Activated naive CD4-positive, alpha-beta T cell treated with anti-CD3 and anti-CD28 coated beads for 36 hours (primary cell): ENCODE data around the gene GCNT1. TPM values are rescaled to one million over a fixed set of nuclear protein-coding genes. Genes with fewer than 3 reads are reported as not detected.
"Not testable (repeated sequence)": the region's sequence is repeated elsewhere in the genome, so short reads cannot be mapped to it uniquely, and the experiment has no call there.

ENCODE experiments used
- CTCF ChIA-PET: fragments of 350-600 bp; sonication (Branson Sonifier 250); formaldehyde crosslinking; loops from one replicate; lab custom pipeline; 2021; ENCODE audit warnings: antibody characterized with exemption; lab: Charles Lee
- DNase-seq: peaks from one replicate; pipeline ENCODE4 v3.0.0-alpha.2; 2020
- H3K27ac Mint-ChIP-seq: one replicate; pipeline ENCODE4 v1.8.0; 2021; ENCODE audit warnings: mild to moderate bottlenecking, mixed read lengths
- H3K27me3 Mint-ChIP-seq: one replicate; pipeline ENCODE4 v1.8.0; 2021; ENCODE audit warnings: low read depth, mixed read lengths
- H3K36me3 Mint-ChIP-seq: one replicate; pipeline ENCODE4 v1.8.0; 2021; ENCODE audit warnings: low read depth, mixed read lengths
- H3K4me1 Mint-ChIP-seq: one replicate; pipeline ENCODE4 v1.8.0; 2021; ENCODE audit warnings: low read depth, mixed read lengths
- H3K4me3 Mint-ChIP-seq: one replicate; pipeline ENCODE4 v1.8.0; 2021; ENCODE audit warnings: mild to moderate bottlenecking, moderate library complexity, mixed read lengths
- H3K9me3 Mint-ChIP-seq: one replicate; pipeline ENCODE4 v1.8.0; 2021; ENCODE audit warnings: mixed read lengths
- intact Hi-C: fragments of 100-400 bp; cut with micrococcal nuclease; formaldehyde crosslinking; loops from one replicate; pipeline ENCODE4 v1.15.1; 2023
- total RNA-seq, 2 experiments: library from RNA; stranded (reverse); gene quantifications; one replicate each; pipeline ENCODE4 v1.2.3, GENCODE V29; 2021

Gene GCNT1
- total RNA-seq, 2 experiments from 2014 or later, result 0.48 to 0.54 TPM

GRCh38 chr9:76466299-76466605 is 7.3 kb downstream of the GCNT1 start:
- H3K9me3 Mint-ChIP-seq, result no peaks in the 10 kb centered on the region
- no peak overlapping the region for H3K27ac Mint-ChIP-seq
- CTCF ChIA-PET, result no interaction called here
- DNase-seq, result no peak
- no peaks in the 10 kb centered on the region for H3K4me1 Mint-ChIP-seq
- no peak overlapping the region for H3K4me3 Mint-ChIP-seq
- H3K36me3 Mint-ChIP-seq, result peaks cover 2% of the 10 kb centered on the region
- intact Hi-C loops, result no loop called here
- H3K27me3 Mint-ChIP-seq, result peaks cover 2% of the 10 kb centered on the region

- H3K27me3 Mint-ChIP-seq, result peaks cover 2% of the 10 kb centered on the region
- no peak overlapping the region for H3K27ac Mint-ChIP-seq
- H3K36me3 Mint-ChIP-seq, result peaks cover 6% of the 10 kb centered on the region
- intact Hi-C loops, result no loop called here
- H3K4me3 Mint-ChIP-seq, result no peak overlapping the region
- H3K9me3 Mint-ChIP-seq, result peaks cover 15% of the 10 kb centered on the region
- no peaks in the 10 kb centered on the region for H3K4me1 Mint-ChIP-seq
- no peak for DNase-seq
- CTCF ChIA-PET, result no interaction called here
Observed at GRCh38 chr9:76474419-76474818, 15.4 kb downstream of the GCNT1 start.

DNA sequence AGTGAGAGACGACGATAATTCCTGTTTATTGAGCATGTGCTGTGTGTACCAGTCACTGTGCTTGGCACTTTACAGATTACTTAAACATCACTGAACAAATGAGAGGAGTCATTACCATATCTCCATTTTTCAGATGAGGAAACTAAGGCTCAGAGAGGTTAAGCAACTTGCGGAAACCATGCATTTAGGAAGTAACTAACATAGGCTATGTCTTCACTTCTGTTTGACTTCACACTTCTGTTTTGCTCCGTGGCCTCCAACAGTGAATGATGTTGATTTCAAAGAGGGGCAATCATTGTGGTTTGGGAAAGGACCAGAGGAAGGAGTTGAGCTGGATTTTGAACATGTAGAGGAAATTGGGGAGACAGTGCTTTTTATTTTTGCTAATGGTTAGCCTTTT is 16.7 kb downstream of the GCNT1 start:
- Mint-ChIP-seq H3K27ac (no peak overlapping the region), H3K9me3 (peaks cover 18% of the 10 kb centered on the region), H3K36me3 (peaks cover 6% of the 10 kb centered on the region), H3K27me3 (no peaks in the 10 kb centered on the region), H3K4me1 (no peaks in the 10 kb centered on the region), H3K4me3 (no peak overlapping the region)
- no peak for DNase-seq
- CTCF ChIA-PET, result no interaction called here
- intact Hi-C loops, result no loop called here

DNA sequence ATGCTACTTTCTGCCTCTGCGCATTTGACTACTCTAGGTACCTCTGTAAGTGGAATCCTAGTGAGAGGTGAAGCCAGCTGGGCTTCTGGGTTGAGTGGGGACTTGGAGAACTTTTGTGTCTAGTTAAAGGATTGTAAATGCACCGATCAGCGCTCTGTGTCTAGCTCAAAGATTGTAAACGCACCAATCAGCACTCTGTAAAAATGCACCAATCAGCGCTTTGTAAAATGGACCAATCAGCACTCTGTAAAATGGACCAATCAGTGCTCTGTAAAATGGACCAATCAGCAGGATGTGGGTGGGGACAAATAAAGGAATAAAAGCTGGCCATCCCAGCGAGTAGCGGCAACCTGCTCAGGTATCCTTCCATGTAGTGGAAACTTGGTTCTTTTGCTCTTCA is 18.8 kb downstream of the GCNT1 start:
- CTCF ChIA-PET, H3K27me3 Mint-ChIP-seq, H3K27ac Mint-ChIP-seq, DNase-seq, intact Hi-C loops, H3K4me1 Mint-ChIP-seq, H3K36me3 Mint-ChIP-seq, H3K4me3 Mint-ChIP-seq: not testable (repeated sequence)
- H3K9me3 Mint-ChIP-seq, result peaks cover 18% of the 10 kb centered on the region

GRCh38 chr9:76478226-76478625 is 19.2 kb downstream of the GCNT1 start:
- no peak overlapping the region for H3K27ac Mint-ChIP-seq
- H3K4me1 Mint-ChIP-seq, result no peaks in the 10 kb centered on the region
- peaks cover 18% of the 10 kb centered on the region for H3K9me3 Mint-ChIP-seq
- CTCF ChIA-PET, result no interaction called here
- intact Hi-C loops, result no loop called here
- H3K27me3 Mint-ChIP-seq, result no peaks in the 10 kb centered on the region
- H3K36me3 Mint-ChIP-seq, result peaks cover 6% of the 10 kb centered on the region
- no peak overlapping the region for H3K4me3 Mint-ChIP-seq
- DNase-seq, result no peak

DNA sequence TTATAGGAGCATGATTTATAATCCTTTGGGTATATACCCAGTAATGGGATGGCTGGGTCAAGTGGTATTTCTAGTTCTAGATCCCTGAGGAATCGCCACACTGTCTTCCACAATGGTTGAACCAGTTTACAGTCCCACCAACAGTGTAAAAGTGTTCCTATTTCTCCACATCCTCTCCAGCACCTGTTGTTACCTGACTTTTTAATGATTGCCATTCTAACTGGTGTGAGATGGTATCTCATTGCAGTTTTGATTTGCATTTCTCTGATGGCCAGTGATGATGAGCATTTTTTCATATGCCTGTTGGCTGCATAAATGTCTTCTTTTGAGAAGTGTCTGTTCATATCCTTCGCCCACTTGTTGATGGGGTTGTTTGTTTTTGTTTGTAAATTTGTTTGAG is 20.4 kb downstream of the GCNT1 start:
- intact Hi-C loops, CTCF ChIA-PET, H3K36me3 Mint-ChIP-seq, H3K4me1 Mint-ChIP-seq, DNase-seq, H3K27ac Mint-ChIP-seq, H3K27me3 Mint-ChIP-seq, H3K4me3 Mint-ChIP-seq: not testable (repeated sequence)
- H3K9me3 Mint-ChIP-seq, result peaks cover 18% of the 10 kb centered on the region

DNA sequence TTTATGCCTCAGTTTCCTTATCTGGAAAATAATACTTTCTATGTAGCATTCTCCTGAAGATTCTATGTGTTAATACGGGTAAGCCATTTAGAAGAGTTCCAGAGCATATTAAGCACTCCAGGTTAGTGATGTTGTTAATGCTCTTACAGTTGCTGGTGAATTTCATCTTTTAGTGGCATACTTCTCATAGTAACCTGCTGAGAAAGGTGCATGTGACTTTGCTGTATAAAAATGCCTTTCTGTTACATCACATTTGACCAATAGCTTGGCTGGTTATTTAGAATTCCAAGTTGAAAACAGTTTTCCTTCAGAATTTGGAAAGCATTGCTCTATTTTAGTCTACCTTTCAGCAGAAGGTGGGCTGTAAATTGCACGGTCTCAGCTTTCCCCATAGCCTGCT is 27.2 kb downstream of the GCNT1 start:
- no peaks in the 10 kb centered on the region for H3K4me1 Mint-ChIP-seq
- DNase-seq, result no peak
- CTCF ChIA-PET, result no interaction called here

GRCh38 chr9:76490249-76490990 is 31.4 kb downstream of the GCNT1 start:
- peaks cover 5% of the 10 kb centered on the region for H3K9me3 Mint-ChIP-seq
- no peaks in the 10 kb centered on the region for H3K27me3 Mint-ChIP-seq
- CTCF ChIA-PET, result no interaction called here
- no peak for DNase-seq
- no peaks in the 10 kb centered on the region for H3K4me1 Mint-ChIP-seq
- intact Hi-C loops, result loop anchor here (10.0 kb wide), 1 partner anchor 246 kb away; no protein-coding TSS in a partner anchor
- peaks cover 2% of the 10 kb centered on the region for H3K36me3 Mint-ChIP-seq
- H3K4me3 Mint-ChIP-seq, result no peak overlapping the region
- H3K27ac Mint-ChIP-seq, result no peak overlapping the region

More for the DNA sequence above, 27.2 kb downstream of the GCNT1 start:
- H3K27ac Mint-ChIP-seq, result no peak overlapping the region
- intact Hi-C loops, result no loop called here
- H3K27me3 Mint-ChIP-seq, result no peaks in the 10 kb centered on the region
- H3K4me3 Mint-ChIP-seq, result no peak overlapping the region
- H3K9me3 Mint-ChIP-seq, result peaks cover 2% of the 10 kb centered on the region
- H3K36me3 Mint-ChIP-seq, result peaks cover 2% of the 10 kb centered on the region

DNA sequence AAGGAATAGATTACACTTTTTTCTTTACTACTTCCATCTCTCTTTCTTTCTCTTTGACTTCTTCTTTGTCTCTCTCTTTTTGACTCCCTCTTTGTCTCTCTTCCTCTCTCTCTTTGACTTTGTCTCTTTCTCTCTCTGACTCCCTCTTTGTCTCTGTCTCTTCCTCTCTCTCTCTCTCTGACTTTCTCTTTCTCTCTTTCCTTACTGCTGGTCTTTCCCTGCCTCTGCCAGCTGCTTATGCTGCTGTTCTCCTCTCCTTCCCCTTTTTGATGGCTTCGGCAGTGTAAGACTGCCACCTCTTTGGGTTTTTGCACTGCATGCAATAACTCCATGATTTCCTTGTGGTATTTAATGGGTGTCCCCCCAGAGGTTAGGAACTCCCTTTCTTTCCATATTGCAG is 32.1 kb downstream of the GCNT1 start:
- H3K9me3 Mint-ChIP-seq, CTCF ChIA-PET, H3K27me3 Mint-ChIP-seq, H3K27ac Mint-ChIP-seq, H3K4me1 Mint-ChIP-seq, DNase-seq, H3K4me3 Mint-ChIP-seq, H3K36me3 Mint-ChIP-seq: not testable (repeated sequence)
- intact Hi-C loops, result loop anchor here (10.0 kb wide), 1 partner anchor 246 kb away; no protein-coding TSS in a partner anchor

GRCh38 chr9:76493496-76493895 is 34.5 kb downstream of the GCNT1 start:
- H3K9me3 Mint-ChIP-seq, H3K27me3 Mint-ChIP-seq, CTCF ChIA-PET: not testable (repeated sequence)

DNA sequence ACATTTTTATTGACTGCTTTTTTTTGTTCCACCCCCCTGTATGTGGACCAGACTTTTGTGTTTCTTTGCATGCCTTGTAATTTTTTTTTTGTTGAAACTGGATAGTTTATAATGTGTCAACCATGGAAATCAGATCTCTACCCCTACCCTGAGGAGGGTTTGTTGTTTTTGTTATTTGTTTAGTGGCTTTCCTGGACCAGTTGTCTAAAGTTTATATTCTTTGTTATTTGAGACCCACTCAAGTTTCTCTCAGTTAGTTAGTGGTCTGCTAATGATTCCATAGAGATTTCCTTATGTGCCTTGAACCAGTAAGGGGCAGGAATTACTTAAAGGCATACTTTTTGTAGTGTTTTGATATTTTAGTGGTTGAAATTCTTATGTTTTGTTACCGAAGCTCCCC is 41.1 kb downstream of the GCNT1 start:
- CTCF ChIA-PET, result interaction anchor here (0.6 kb wide), 1 partner anchor 52 kb away, joined by 3 read pairs; no protein-coding TSS in a partner anchor
- H3K4me1 Mint-ChIP-seq, result no peaks in the 10 kb centered on the region
- DNase-seq, result no peak
- H3K4me3 Mint-ChIP-seq, result no peak overlapping the region
- peaks cover 11% of the 10 kb centered on the region for H3K36me3 Mint-ChIP-seq
- intact Hi-C loops, result no loop called here
- H3K27ac Mint-ChIP-seq, result no peak overlapping the region
- H3K9me3 Mint-ChIP-seq, result peaks cover 3% of the 10 kb centered on the region
- H3K27me3 Mint-ChIP-seq, result no peaks in the 10 kb centered on the region

More at GRCh38 chr9:76493496-76493895, 34.5 kb downstream of the GCNT1 start:
- not testable (repeated sequence) for H3K4me1 Mint-ChIP-seq, H3K36me3 Mint-ChIP-seq, H3K4me3 Mint-ChIP-seq, H3K27ac Mint-ChIP-seq, DNase-seq
- intact Hi-C loops, result loop anchor here (10.0 kb wide), 1 partner anchor 249 kb away; no protein-coding TSS in a partner anchor

GRCh38 chr9:76502746-76503145 is 43.8 kb downstream of the GCNT1 start:
- H3K4me1 Mint-ChIP-seq, result no peaks in the 10 kb centered on the region
- H3K27me3 Mint-ChIP-seq, result no peaks in the 10 kb centered on the region
- no peak overlapping the region for H3K4me3 Mint-ChIP-seq
- H3K9me3 Mint-ChIP-seq, result no peaks in the 10 kb centered on the region
- CTCF ChIA-PET, result interaction anchor here (0.6 kb wide), 1 partner anchor 82 kb away, joined by 6 read pairs; no protein-coding TSS in a partner anchor
- H3K36me3 Mint-ChIP-seq, result peaks cover 11% of the 10 kb centered on the region
- intact Hi-C loops, result no loop called here
- no peak for DNase-seq
- no peak overlapping the region for H3K27ac Mint-ChIP-seq

DNA sequence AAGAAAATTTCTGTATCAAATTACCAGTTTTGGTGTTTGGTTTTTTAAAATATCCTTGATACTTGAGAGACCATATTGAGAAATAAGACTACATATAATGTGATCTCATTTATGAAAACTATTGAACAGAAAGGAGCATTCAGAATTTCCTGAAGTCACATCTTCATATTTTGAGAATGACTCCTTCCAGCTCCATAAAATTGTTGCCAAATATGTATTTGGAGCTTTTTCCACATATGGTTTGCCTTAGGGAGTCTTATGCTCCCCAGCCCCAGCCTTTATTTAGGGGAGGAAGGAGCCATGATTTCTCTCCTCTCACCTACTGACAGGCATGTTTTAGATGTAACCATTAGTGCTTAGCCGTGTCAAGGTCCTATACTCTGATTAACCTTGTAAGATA is 51.1 kb downstream of the GCNT1 start:
- Mint-ChIP-seq H3K9me3 (no peaks in the 10 kb centered on the region), H3K36me3 (no peaks in the 10 kb centered on the region), H3K4me1 (no peaks in the 10 kb centered on the region), H3K4me3 (no peak overlapping the region), H3K27ac (no peak overlapping the region), H3K27me3 (peaks cover 2% of the 10 kb centered on the region)
- intact Hi-C loops, result no loop called here
- no peak for DNase-seq
- CTCF ChIA-PET, result interaction anchor here (0.9 kb wide), 1 partner anchor 14 kb away, joined by 3 read pairs; no protein-coding TSS in a partner anchor
